GM18858 (cell line): Measurements from ENCODE around the gene WDR17.
A peak's percentile ranks its signal among the peaks of the same experiment; 100 is the strongest.

Source experiments
- ATAC-seq: cut with Tn5 transposase; IDR thresholded peaks from one replicate; pipeline ENCODE4 v1.9.1; 2021; ENCODE audit not compliant: unreplicated experiment

The WDR17 gene

GRCh38 chr4:176065435-176066291, at the start of gene WDR17:
TSS of gene WDR17 (plus strand) at chr4:176065841. CDS start at chr4:176111581, 45,740 bp downstream.
- ATAC-seq: peak; percentile 100

DNA sequence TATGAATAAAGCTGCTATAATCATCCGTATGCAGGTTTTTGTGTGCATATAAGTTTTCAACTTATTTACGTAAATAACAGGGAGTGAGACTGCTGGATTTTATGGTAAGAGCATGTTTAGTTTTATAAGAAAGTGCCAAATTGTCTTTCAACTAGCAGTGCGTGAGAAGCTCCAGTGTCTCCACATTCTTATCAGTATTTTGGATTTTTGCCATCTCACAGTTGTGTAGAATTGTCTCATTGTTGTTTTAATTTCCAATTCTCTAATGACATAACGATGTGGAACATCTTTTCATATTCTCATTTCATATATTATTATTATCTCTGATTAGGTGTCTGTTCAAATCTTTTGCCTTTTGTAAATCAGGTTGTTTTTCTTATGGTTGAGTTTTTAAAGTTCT, 49.0 kb upstream of the WDR17 start:
- no peak for ATAC-seq

DNA sequence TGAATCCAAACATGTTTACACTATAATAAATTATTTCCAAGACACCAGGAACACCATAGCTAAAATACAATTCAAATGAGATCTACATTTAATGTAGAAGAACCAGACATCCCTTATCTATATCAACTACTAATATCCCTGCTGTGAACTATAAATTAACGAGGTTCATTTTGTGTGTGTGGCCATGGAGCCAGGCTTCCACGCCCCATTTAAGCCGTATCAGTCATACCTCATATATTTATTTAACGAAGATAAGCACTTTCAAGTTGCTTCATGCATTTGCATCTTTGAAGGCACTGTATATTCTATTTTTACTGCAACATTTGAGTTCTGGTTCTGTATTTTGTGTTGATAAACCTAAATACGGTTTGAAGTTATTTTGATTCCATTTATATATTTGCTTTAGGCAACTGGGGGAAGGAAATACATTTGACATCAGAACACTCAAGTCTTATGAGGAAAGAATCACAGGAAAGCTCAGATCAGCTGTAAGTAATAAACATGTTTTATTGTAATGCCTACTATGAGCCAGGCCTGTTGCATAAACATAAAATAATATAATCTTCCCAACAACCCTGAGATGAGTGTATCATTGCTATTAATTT, 45.1 kb upstream of the WDR17 start:
- ATAC-seq: no peak

- no peak for ATAC-seq
Measured at GRCh38 chr4:176030391-176030790, 35.2 kb upstream of the WDR17 start.

GRCh38 chr4:176031922-176032321, 33.7 kb upstream of the WDR17 start:
- no peak for ATAC-seq

DNA sequence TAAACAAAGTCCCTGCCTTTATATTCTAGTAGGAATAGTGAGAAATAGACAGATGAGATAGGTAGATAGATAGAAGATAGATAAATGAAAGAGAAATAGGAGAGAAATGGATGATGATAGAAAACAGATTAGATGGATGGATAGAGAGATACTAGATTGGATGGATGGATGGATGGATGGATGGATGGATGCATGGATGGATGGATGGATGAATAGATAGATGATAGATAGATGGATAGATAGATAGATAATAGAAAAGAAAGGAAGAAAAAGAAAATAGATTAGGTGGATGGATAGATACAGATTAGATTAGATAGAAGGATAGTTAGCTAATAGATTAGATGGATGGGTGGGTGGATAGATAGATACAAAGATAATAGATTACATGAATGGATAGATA, 33.2 kb upstream of the WDR17 start:
- ATAC-seq: no peak

DNA sequence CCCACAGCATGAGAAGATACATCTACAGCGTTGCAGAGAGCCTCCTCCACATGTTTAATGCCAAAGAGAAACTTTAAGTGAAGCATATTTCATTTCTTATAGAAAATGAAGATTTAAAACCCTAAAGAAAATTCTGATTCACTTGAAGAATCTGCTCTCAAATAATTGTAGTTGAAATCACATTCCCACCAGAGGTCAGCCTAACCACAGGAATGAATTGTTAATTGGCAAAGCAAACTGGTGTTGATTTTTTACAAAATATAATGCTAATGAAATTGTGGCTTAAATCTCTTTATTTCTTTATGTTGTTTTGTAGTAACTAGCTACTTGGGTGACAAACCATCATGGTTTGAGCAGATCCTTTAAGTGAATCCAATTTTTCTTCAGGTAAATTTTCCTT, 31.1 kb upstream of the WDR17 start:
- no peak for ATAC-seq

- ATAC-seq: no peak
Measured at GRCh38 chr4:176034936-176035335, 30.7 kb upstream of the WDR17 start.

DNA sequence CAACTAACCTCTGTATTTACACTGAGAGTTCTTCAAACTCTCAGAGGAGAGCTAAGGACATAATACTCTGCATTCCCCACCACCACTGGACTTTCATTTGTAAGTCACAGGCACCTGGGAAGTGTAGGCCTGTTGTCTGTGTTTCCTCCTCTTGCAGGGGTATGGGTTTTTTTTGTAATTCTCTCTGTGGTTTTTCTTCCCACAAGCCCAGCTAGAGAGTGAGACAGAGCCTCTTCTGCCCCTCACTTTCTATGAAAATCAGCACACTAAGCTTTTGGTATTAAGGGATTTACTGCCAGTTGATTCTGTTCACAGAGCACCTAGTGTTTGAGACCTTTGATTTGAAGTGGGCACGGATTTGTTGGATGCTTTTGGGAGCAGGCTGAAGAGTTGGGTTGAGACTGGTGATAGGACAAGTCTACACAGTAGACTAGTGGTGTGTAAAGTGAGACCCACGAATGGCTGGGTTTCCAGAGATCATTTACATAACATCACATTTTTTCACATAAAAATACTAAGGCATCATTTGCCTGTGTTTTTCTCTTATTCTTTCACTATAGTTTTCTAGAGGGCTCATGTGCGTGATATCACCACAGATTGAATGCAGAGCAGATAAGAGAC, 28.9 kb upstream of the WDR17 start:
- peak; percentile 75 for ATAC-seq

- ATAC-seq: no peak
Measured at GRCh38 chr4:176038789-176039188, 26.9 kb upstream of the WDR17 start.

DNA sequence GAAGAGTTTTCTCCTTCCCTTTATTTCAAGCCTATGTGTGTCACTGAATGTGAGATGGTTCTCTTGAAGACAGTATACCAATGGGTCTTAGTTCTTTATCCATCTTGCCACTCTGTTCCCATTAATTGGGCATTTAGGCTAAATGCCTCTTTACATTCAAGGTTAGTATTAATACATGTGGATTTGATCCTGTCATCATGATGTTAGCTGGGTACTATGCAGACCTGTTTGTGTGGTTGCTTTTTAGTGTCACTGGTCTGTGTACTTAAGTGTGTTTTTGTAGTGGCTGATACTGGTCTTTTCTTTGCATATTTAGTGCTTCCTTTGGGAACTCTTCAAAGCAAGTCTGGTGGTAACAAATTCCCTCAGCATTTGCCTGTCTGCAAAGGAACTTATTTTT, 23.4 kb upstream of the WDR17 start:
- ATAC-seq: no peak

- no peak for ATAC-seq
Measured at GRCh38 chr4:176043838-176044588, 21.6 kb upstream of the WDR17 start.

DNA sequence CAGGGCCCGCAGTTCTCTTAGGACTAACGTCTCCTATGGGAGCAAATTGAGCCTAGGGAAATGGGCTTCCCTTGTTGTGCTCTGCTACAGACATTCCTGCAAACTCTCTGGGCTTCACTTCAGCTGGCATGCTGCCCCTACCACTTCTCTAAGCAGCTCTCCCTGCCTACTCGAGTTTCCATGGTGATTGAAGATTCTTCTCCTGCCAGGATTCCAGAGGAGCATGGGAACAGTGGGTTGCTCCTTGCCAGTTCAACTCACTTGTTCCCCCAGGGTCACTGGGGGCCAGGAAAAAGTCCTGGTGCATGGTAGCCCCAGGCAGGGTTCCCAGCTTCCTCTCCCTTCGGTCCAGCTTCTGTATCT, 21.1 kb upstream of the WDR17 start:
- ATAC-seq: no peak

DNA sequence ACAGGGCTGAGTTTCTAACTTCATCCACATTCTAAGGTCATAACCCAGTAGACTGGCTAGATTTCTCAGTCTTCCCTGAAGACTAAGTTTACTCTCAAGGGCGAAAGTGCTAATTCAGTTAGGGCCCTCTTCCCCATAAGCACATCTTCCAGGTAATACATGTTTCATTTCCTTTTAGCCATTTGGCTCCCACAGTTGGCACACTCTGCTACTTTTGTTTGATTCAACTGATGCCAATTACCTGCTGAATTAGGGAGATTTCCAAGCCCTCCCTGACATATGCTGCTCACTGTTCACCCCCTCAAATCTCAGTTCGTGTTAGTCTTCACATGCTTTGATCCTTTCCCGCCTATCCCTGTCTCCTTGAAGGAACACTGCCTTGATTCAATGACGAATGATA, 17.0 kb upstream of the WDR17 start:
- no peak for ATAC-seq

DNA sequence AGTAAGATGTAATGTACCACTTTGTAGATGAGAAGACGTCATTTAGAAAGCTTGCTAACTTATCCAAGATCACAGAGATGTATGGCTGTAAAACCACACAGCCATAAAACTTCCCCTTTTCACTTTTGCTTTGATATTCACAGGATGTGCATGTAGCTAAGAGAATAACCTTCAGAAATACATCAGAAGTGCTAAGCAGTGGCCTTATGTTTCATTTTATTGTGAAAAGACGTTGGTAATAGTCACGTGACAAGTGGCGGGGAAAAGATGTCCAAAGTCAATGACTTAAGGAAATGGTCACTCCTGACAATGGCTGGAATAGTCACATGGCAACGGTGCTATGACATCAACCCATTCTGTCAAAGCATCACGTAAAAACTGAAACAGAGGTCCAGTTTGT, 12.9 kb upstream of the WDR17 start:
- peak; percentile 99 for ATAC-seq

DNA sequence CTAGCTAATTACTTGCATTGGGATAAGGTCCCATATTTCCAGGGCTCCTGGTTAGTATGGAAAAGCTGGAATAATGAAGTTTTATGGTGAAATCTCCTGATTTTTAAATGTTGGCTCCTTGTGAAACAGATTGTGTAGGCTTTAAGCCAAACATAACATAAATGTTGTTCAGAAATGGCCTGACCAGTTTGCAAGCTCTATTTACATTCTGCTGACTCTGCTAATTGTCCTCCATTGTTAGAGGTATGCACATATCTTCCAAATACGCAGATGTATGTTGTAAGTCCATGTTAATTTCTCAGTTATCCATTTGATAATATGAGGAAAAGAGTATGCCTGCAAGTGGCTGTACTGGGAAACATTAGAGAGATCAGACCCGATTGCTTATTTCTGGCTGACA, 11.9 kb upstream of the WDR17 start:
- no peak for ATAC-seq

GRCh38 chr4:176054942-176055341, 10.7 kb upstream of the WDR17 start:
- no peak for ATAC-seq

DNA sequence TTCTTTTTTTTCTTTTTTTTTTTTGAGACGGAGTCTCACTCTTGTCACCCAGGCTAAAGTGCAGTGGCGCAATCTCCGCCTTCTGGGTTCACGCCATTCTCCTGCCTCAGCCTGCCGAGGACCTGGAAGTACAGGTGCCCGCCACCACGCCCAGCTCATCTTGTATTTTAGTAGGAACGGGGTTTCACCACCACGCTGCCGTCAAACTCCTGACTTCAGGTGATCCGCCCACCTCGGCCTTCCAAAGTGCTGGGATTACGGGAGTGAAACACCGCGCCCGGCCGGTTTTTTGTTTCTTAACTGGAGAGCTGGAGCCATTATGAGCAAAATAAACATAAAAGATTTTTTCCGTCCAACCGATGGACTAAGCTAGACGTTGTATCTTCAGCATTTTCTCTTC, 1.9 kb upstream of the WDR17 start:
- no peak for ATAC-seq

DNA sequence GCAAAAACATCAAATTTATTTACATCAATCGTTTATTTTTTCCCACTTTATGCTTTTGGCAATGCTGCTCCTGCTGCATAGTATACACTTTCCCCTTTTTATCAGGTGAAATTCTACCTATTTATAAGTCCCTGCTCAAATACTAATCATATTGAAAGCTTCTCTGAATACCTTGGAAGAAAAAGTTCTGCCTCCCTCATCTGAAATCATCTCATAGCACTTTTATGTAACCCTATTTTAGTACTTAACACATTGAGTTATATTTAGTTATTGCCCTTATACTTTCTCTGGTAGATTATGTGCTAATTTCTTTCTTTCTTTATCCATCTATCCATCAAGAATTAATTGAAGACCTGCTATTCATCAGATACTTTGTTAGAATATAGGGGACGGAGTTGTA, 1.1 kb upstream of the WDR17 start:
- no peak for ATAC-seq

DNA sequence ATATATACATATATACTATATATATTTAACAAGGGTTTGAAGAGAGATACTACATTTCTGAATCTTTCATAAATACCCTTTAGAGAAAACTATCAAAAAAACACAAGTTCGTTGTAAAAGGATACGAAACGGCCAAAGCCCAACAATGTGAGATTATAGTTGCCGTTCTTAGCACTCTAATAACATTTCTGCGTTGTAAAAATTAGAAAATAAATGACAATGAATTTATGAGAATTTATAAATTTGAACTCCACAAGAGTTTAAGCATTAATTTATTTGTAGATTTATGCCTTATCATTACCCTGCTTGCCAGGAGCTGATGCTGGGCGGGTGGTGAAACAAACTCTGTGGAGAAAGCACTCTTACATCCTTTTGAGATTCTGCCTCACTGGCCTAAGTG, 1.1 kb downstream of the WDR17 start:
- ATAC-seq: no peak

DNA sequence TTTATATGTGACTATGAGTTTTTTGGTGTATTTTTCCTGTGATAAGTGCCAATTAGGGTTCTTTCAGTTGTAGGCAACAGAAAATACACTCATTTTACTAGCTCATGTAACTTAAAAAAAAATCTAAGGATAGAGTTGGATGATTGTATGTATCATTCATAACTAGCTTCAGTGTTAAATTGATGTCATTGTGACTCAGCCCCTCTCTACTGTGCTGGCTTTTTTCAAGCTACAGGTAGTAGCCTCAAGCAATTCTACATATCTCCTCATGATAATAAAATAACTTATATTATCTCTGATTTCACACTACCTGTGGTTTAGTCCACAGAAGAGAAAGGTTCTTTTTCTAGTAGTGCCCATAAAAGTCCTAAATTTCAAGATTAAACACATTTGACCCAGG, 11.9 kb downstream of the WDR17 start:
- ATAC-seq: no peak

DNA sequence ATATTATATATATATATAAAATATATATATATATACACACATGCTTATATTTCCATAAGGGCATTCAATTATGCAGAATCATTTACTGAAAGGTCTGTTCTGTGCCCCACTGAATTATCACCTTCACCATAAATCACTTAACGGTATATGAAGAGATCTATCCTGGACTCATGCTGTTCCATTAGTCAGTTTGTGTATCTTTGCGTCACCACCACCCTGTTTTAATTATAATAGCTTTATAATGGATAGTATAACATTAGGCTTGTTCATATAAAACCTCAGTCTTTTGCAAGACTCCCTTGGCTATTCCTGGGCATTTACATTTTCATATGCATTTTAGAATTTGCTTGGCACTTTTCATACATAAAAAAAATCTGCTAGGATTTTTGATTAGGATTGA, 19.1 kb downstream of the WDR17 start:
- ATAC-seq: no peak
